GM19240 (cell line): ENCODE results near the gene MIX23.
"Not testable (repeated sequence)": the region's sequence is repeated elsewhere in the genome, so short reads cannot be mapped to it uniquely, and the experiment has no call there.

ENCODE experiments used
- DNase-seq: peaks from one replicate; pipeline ENCODE4 v3.0.0; 2011; ENCODE audit warnings: low spot score; ENCODE audit not compliant: insufficient read length

MIX23 gene

DNA sequence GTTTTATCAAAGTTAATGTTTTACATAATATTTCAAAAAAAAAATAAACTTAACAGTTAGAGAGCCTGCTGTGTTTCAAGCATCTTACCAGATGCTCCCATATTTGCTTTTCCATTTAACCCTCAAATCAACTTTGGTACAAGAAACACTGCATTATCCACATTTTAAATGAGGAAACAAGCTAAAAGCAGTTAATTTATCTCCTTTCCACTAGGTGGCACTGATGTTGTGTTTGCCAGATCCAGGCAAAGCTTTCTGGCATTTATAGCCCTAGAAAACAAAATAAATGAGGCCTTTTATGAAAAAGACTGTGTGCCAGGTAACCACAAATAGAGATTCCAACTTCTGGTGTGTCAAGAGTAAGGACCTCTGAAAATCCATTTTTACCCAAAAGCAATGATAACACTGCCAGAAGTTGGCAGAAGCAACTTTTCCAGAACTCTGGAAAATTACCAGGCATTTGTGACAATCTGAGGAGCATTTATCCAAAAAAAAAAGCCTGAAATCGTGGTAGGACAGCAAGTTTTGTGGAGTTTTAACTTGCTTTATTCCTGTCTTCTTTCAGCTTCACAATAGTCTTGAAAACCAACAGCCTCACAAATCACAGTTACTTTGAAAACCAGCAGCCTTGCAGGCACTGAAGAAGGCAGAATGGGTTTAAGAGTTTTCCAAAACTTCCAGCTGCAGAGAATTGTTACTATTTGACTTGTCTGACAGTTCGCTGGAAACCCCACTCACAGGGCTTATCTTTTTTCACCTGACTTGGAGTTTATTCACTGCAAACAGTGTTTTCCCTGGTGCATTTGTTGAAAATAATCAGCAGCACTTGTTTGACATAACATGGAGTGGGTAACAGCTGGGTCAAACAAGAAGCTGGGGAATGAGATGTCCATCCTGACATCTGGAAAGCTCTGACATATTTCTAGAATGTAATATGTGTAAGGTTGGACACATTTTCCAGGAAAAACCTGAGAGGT lies 10.1 kb upstream of the MIX23 start:
- peak; percentile 17 for DNase-seq

DNA sequence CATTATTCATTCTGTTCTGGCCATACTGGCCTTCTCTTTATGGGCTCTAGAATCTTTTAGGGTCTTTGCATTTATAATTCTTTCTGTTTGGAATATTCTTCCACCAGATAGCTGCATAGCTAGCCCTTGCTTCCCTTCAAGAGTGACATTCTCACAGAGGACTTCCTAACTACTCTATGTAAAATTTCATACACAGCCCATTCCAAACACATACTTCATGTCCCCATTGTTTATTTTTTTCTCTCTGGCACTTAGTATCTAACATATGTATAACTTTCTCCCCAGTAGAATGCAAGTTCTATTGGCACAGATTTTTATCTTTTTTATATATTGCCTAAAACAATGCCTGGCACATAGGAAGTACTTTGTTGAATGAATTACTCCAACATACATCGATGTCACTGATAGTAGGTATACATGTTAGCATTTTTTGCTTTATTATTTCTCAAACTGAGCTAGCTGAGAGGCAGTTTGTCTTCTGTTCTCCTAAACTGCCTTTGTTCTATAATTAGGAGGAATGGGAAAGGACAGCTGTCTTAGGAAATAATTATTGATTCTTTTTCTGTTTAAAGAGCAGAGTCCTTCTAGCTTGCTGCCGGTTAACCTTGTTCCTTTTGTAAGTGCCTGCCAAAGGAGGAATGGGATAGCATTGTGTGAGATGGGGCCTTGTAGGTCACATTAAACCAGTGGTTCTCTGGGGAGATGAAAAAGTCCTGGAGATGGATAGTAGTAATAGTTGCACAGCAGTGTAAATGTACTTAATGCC lies 8.8 kb upstream of the MIX23 start:
- DNase-seq, result no peak

DNA sequence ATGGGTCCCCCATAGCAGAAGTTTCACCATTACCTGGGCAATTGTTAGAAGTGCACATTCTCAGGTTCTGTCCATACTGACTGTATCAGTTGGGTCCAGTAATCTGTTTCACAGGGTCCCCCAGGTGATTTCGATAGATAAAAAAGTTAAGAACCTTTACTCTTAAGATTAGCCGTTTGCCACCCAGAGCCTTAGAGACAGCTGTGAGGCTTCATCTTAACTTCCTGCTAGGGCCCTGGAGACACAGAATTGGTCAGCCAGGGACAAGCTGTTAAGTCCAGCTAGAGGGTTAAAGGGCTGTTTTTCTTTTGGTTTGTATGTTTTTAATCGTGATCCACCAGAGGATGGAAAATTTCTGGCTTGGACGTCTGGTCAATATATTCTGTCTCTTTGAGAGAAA lies 7.6 kb upstream of the MIX23 start:
- DNase-seq, result no peak

DNA sequence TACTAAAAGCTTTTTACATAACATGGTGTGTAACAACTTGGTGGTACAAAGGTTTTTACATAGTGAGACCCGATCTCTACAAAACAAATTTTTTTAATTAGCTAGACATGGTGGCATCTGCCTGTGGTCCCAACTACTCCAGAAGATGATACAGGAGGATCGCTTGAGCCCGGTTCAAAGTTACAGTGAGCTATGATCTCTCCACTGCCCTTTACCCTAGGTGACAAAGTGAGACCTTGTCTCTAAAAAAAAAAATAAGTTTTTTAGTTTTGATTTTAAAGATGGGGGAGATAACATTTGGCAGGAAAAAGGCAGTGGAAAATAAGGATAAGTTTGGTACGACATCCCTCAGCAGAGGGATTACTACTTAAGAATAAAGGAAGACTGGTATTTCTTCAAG lies 6.9 kb upstream of the MIX23 start:
- no peak for DNase-seq

DNA sequence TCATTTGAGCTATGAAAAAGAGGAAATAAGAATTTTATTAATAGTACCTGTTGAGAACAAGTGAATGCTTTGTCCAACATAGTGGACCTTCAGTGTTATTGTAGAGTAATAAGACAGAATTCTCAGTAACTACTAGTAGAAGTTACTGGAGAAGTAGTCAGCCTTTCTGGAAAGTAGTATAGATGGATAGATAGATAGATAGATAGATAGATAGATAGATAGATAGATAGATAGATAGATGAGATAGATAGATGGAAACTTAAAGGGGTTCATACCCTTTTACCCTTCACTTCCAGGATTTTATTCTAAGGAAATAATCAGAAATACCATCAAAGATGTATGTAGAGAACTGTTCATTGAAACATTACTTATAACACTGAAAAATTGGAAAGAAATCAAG lies 6.2 kb upstream of the MIX23 start:
- DNase-seq, result no peak

DNA sequence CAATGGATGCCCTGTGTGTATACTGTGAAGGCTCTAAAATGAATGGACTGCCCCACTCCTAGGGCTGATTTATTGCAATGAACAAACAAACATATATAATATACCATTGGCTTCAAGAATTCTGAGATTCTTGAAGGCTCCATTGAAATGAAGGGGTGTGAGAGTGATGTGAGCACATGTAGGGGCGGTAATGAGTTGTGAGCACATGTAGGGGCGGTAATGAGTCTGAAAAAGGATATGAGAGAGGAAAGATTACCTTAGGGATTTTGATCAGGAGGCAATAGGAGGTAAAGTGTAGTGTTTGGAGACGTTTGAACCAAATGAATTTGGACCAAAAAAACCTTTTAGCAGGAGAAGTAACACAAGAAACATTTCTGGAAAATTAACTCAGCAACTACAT lies 4.7 kb upstream of the MIX23 start:
- DNase-seq, result no peak

DNA sequence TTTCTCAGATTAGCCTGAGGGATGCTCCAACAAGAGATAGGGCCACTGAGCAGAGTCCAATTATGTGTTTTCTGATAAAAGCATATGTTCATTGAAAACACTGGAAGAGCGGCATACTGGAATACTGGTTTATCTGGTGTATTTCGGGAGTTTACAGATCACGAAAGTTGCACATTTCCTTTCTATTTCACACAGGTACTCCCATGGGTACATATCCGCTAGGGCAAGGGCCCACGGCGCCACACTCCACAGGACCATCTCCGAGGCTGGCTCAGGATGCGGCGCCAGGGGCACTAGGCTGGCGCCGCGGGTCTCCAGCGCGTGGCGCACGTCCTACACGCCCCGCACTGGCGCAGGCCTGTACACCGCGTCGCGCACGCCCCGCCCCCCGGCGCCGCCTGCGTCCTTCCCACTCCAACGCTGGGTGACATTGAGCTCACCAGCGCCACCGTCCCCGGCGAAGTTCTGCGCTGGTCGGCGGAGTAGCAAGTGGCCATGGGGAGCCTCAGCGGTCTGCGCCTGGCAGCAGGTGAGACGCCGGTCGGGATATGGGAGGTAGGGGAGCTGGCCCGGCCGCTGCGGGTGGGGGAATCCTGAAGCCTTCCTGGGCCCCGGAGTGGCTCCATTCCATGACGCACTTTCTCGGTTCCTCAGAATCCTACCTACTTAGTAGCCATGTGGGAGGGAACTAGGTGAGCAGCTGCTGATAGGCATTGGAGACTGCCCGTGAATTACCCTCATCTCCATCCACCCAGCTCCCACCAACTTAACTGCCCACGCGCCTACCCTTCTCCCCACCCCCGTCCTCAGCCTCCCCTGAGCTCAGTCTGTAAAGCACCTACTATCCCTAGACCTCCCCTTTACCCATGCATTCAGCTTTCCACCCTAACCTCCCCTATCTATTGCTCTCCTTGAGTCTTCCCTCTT lies 1.0 kb upstream of the MIX23 start, which contains the start of gene FAM162A:
TSS of gene FAM162A (plus strand) at position 412 of the 927 bp plus-strand sequence. CDS start at position 496, 84 bp downstream.
- peak; percentile 66 for DNase-seq

DNA sequence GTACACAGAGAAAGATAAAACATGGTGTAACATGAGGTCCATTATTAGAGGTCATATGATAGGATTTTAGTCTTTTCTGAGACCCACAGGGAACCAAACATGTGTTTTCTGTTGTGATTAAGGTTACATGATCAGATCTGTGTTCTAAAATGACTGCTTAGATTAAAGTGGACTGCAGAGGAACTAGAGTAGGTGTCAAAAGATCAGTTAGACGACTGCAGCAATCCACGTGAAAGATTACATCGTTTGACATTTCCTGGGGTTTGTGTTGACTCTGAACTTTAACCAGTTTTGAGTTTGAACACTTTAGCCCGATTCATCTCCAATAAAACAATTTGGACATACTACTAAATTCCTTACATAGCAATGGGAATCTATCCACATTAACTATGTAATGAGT lies 5.1 kb downstream of the MIX23 start:
- DNase-seq, result no peak

DNA sequence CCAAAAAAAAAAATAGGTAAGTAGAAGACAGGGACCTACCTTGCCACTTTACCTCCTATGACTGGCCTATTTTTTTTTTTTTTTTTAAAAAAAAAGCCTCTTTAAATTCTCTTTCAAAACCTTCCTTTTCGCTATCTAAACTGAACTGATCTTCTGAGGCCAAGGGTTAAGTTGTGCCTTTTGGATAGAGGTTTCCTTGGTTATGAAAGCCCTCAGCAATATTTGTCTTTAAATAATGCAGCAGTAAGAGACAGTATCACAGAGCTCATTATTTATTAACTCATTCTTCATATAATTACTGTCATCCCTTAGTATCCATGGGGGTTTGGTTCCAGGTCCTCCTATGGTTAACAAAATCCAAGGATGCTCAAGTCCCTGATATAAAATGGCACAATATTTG lies 9.0 kb downstream of the MIX23 start:
- DNase-seq, result no peak

DNA sequence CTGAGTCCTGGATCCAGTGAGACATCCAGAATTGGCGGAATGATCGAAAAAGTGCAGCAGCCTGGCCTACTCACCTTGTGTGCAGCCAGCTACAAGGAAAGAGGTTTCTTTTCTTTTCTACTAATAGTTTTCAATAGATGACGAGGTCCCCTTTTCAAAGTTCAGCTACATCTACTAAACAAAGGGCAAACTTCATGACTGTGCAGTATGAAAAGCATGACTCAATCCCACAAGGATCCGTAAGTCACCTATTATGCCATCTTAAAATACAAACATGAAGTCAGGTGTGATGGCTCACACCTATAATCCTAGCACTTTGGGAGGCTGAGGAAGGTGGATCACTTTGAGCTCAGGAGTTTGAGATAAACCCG lies 16.7 kb downstream of the MIX23 start:
- no peak for DNase-seq

DNA sequence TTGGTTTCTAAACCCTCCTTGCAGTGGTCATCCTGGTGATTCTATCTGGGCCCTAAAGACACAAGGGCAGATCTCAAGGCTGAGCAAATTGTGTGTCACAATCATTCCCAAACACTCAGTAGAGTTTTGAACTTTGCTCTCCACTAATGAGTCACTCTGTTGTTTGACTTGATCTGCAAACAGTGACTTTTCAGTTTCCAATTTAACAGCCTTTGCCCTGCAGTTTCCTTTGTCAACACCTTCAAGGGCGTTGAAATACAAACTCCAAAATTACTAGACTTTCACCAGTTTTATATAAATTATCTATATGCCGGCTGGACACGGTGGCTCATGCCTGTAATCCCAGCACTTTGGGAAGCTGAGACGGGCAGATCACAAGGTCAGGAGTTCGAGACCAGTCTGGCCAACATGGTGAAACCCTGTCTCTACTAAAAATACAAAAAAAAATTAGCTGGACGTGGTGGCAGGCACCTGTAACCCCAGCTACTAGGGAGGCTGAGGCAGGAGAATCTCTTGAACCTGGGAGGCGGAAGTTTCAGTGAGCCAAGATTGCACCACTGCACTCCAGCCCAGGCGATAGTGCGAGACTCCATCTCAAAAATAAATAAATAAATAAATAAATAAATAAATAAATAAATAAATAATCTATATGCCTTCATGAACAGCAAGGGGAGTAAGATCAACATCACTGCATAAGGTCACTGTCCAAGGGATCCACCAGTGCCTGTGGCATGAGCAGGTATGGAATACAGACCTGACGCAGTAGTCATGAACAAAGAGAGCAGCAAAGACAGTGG lies 17.3 kb downstream of the MIX23 start:
- not testable (repeated sequence) for DNase-seq

DNA sequence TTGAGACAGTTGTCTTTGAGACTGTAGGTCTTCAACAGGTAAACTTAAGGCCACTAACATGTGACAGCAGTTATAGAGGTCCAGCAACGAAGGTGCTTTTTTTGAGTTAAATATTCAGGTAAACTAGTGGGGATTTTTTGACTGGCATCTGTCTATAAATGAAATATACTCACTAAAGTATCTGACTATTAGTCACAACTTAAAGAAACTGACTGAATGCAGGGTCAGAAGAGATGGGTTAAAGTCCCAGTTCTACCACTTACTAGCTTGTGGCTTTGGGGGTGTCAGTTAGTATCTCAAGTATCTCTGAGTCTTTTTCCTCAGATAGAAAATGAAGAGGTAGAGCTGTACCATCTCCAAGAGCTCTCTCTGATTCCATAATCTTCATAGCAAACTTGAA lies 18.0 kb downstream of the MIX23 start:
- DNase-seq, result no peak

DNA sequence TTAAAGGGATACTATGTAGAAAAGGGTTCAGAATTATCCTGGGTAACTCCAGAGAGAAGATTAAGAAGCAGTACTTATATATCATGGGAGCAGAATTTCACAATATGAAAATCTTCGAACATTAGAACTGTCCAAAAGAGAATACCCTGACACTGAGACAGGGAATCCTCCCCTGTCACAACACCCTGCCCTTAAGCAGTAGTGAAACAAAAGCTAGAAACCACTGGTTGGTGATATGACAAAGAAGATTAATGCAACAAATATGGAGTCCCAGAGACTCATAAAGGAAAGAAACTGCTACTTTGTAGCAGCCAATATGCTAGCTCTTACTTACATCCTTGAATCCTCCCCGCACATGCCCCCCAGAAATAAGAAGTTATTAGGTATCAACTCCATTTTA lies 18.5 kb downstream of the MIX23 start:
- DNase-seq, result no peak

DNA sequence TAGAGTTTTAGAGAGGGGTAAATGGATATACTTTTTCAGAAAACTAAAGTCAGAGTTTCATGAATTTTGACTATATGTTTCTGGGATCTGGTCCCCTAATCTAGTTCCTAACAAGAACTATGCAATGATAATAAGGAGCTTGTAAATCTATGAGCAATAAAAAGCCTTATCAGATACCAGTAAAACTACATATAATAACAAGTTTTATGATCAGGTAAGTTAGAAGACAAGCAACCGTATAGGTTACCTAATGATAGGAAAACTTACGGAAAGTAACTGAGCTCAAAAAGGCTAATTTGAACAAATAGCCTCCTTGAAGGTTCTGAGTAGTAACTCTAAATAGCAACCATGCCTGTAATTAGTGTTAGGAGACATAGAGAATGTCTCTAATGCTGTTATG lies 21.0 kb downstream of the MIX23 start:
- no peak for DNase-seq

DNA sequence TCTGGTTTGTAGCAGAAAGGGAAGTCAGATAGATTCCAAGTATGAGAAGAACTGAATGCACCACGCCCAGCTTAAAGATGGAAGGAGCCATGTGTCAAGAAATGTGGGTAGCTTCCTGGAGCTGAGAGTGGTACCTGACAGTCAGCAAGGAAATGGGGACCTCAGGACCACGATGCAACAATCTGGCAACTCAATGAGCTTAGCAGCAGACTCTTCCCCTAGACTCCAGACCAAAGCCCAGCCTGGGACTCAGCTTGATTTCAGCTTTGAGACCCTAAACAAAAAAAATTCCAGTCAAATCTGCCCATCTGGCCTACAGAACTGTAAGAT lies 24.4 kb downstream of the MIX23 start:
- no peak for DNase-seq

DNA sequence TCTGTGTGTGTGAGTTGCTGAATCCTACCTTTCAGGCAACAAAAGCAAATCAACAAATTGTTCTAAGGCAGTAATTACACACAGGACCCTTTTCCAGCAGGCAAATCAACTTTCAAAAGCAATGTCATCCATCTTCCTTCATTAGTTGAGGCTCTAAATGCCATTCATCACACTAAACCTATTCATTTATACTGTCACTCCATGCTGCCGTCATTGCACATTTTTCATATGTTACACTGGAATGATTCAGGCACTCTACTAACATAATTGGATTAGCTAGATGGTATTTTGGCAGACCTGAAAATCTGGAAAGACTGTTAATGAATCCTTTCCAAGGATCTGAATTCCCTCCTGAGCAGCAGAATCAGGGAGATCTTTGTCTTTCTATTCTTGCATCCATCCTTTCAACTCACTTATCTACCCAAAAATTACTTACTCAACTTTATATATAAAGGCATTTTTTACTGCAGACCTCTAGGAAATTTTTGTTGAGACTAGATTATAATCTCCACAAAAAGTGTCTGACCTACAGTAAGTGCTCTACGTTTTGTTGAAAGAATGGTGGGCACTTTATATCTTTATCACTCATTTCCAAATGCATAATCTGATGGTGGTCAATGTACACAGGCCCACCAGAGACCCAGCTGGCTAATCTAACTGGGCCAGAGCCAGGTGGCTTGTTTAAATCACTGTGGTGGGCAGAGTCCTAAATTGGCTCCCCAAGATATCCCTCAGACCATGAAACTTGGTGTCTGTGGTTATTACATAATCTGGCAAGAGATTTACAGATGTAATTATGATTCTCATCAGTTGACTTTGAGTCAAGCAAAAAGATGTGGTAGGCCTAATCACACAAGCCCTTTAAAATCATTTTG lies 25.0 kb downstream of the MIX23 start:
- DNase-seq, result no peak

DNA sequence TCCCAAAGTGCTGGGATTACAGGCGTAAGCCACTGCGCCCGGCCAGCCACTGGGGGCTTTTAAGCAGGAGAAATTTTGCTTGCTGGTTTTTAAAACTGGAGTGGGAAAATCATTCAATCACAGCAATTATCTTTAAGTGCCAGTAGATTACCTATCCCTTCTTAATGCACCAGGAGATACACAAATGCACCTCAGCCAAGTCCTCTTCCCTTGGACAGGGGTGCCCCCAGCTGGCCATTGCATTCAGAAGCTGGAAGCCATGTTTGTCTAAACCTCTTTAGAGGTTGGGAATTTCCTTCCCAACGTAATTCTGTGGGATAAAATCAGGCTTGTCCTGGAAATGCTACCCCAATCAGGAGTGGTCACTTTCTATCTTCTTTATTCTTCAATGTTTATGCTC lies 26.6 kb downstream of the MIX23 start:
- no peak for DNase-seq

DNA sequence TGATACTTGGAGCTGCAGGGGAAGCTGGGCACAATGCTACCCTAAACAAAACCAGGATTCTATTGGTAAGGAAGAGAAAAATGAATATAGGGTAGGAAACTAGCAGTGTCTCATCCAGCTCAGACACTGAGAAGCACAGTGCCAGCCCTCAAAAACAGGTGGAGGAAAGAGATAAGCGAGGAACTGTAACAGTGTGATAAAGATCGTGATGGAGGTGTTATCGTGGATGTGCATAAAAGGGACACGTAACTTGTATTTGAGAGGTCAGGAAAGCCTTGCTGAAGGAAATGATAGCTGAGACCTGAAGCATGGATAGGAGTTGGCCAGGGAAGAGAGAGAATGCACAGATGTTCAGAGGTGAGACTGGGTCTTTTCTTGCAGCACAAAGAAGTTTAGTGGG lies 27.4 kb downstream of the MIX23 start:
- DNase-seq, result no peak

DNA sequence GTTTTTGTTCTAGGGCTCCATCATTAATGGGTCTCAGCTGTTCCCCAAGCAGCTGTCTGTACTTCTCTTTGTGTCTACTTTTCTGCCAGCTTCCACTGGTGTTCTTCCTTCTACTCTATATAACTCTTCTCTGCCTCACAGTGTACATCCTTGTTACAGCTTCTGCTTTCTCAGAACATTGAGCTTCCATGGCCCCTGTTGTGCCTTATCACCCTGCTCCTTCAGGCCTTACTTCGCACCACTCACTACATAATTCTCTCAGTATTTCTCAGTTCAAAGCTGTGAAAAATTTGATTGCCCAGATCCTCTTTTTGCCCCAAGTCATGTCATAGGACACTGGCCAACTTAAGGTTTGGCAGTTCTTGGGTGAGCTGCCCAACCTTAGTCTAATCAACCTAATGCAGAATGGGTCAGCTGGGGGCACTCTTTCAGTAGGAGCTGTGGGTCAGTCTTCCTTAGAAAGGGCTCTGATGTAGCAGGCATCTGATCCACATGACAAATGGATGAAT lies 29.1 kb downstream of the MIX23 start:
- no peak for DNase-seq

DNA sequence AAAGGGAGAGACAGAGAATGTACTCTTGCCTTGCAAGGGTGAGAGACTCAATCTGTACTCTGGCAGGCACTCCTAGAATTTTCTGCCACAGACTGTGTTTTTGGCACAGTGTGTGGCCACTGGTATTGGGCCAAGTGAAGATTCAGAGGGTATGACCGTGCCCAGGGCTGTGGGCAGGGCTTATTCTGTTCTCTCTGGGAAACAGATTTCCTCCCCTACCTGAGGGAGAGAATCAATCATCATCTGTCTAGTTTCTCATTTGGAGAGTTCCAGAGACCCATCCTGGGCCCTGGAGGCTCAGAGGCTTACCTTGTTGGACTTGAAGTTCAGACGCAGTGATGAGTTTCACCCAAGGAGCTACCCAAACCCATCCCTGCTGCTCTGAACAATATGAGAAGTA lies 29.8 kb downstream of the MIX23 start:
- no peak for DNase-seq
